OCI-LY3 (cell line): ENCODE measurements around the gene TMPO.
"Not testable (repeated sequence)": the region's sequence is repeated elsewhere in the genome, so short reads cannot be mapped to it uniquely, and the experiment has no call there.

Experiments
- EZH2phosphoT487 ChIP-seq: fragments of 200-600 bp; shearing (Covaris generic); IDR thresholded peaks from 2 replicates; pipeline ENCODE4 v1.6.1; 2018; ENCODE audit warnings: antibody characterized with exemption, mixed run types, low read depth
- TF ChIP-seq, protein P1 (sequence below): fragments of 200-600, 300-600 bp; sonication (generic); IDR thresholded peaks from 2 replicates; pipeline ENCODE4 v1.5.1; 2014; ENCODE audit warnings: antibody characterized with exemption, low read length, low read depth

DNA sequence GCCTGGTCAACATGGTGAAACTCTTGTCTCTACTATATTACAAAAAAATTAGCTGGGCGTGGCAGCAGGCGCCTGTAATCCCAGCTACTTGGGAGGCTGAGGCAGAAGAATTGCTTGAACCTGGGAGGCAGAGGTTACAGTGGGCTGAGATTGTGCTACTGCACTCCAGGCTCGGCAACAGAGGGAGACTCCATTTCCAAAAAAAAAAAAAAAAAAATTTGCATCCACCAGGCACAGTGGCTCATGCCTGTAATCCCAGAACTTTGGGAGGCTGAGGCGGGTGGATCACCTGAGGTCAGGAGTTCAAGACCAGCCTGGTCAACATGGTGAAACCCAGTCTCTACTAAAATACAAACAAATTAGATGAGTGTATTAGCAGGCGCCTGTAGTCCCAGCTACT is 3.6 kb upstream of the TMPO start:
- TF ChIP-seq, protein P1, sequence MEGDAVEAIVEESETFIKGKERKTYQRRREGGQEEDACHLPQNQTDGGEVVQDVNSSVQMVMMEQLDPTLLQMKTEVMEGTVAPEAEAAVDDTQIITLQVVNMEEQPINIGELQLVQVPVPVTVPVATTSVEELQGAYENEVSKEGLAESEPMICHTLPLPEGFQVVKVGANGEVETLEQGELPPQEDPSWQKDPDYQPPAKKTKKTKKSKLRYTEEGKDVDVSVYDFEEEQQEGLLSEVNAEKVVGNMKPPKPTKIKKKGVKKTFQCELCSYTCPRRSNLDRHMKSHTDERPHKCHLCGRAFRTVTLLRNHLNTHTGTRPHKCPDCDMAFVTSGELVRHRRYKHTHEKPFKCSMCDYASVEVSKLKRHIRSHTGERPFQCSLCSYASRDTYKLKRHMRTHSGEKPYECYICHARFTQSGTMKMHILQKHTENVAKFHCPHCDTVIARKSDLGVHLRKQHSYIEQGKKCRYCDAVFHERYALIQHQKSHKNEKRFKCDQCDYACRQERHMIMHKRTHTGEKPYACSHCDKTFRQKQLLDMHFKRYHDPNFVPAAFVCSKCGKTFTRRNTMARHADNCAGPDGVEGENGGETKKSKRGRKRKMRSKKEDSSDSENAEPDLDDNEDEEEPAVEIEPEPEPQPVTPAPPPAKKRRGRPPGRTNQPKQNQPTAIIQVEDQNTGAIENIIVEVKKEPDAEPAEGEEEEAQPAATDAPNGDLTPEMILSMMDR, result not testable (repeated sequence)
- not testable (repeated sequence) for TF ChIP-seq EZH2phosphoT487
